ENCODE measurements around the gene GAD1. TPM values are rescaled to one million over a fixed set of nuclear protein-coding genes. Genes with fewer than 3 reads are reported as not detected.

The GAD1 gene
- total and polyA plus RNA-seq, 4 experiments from 2014 or later = not detected

- peak overlapping the region; percentile 50 to 89 (median 74) for H3K4me3 Mint-ChIP-seq
- ChIA-PET POLR2A (ENCODE audit: partially characterized antibody) (no interaction called here), CTCF (ENCODE audit: partially characterized antibody) (interaction anchor here (1.2 to 1.7 kb wide), 2 partner anchors 331 to 409 kb away, joined by 3 to 10 read pairs; no protein-coding TSS in a partner anchor)
- no peak for DNase-seq
- peak overlapping the region in 1 of 7 donors; percentile 4 for H3K27ac Mint-ChIP-seq
- peak overlapping the region in 1 of 2 donors; percentile 43 for H3K4me3 ChIP-seq (ENCODE audit: low read length in 2 of 2)
- H3K9me3 ChIP-seq (ENCODE audit: control insufficient read depth in 1 of 2, low read length in 2 of 2) = no peaks in the 10 kb centered on the region
- intact Hi-C loops (cut with micrococcal nuclease) = loop anchor here (5.0 kb wide), 2 partner anchors 101 to 166 kb away; partner anchors contain the start of gene SP5
- H3K27me3 ChIP-seq (ENCODE audit: insufficient read depth, low read length) = peaks cover 80% of the 10 kb centered on the region
- H3K9me3 Mint-ChIP-seq = peaks cover 0 to 16% (median 1%) of the 10 kb centered on the region in 8 donors
- peaks cover 43 to 92% (median 65%) of the 10 kb centered on the region in 4 donors for H3K4me1 Mint-ChIP-seq
- H3K27ac ChIP-seq (ENCODE audit: low read depth, low read length) = no peak overlapping the region
- peaks cover 64 to 80% of the 10 kb centered on the region in 2 donors for H3K27me3 Mint-ChIP-seq
- peaks cover 0 to 5% of the 10 kb centered on the region in 2 donors for H3K36me3 Mint-ChIP-seq
- H3K4me1 ChIP-seq (ENCODE audit: insufficient read depth, low read length) = peaks cover 76% of the 10 kb centered on the region
- H3K36me3 ChIP-seq (ENCODE audit: insufficient read depth, low read length) = no peaks in the 10 kb centered on the region
Observed at GRCh38 chr2:170818036-170818751, 1.5 kb downstream of the GAD1 start.

GRCh38 chr2:170818752-170819470 is 2.2 kb downstream of the GAD1 start:
- POLR2A ChIA-PET (ENCODE audit: partially characterized antibody) = no interaction called here
- peak overlapping the region in 1 of 2 donors; percentile 8 for H3K4me3 ChIP-seq (ENCODE audit: low read length in 2 of 2)
- peaks cover 42 to 87% (median 62%) of the 10 kb centered on the region in 4 donors for H3K4me1 Mint-ChIP-seq

GRCh38 chr2:170819680-170820664 is 3.3 kb downstream of the GAD1 start:
- Histone ChIP-seq H3K4me3 (ENCODE audit: low read length in 2 of 2) (peak overlapping the region; percentile 51 to 87), H3K36me3 (ENCODE audit: insufficient read depth, low read length) (no peaks in the 10 kb centered on the region), H3K27ac (ENCODE audit: low read depth, low read length) (no peak overlapping the region), H3K27me3 (ENCODE audit: insufficient read depth, low read length) (peaks cover 70% of the 10 kb centered on the region), H3K9me3 (ENCODE audit: control insufficient read depth in 1 of 2, low read length in 2 of 2) (no peaks in the 10 kb centered on the region), H3K4me1 (ENCODE audit: insufficient read depth, low read length) (peaks cover 71% of the 10 kb centered on the region)
- Mint-ChIP-seq H3K4me3 (peak overlapping the region; percentile 83 to 95 (median 88)), H3K9me3 (peaks cover 0 to 14% (median 1%) of the 10 kb centered on the region in 8 donors), H3K27ac (peak overlapping the region in 4 of 7 donors; percentile 30 to 53 (median 52)), H3K36me3 (peaks cover 0 to 5% of the 10 kb centered on the region in 2 donors), H3K4me1 (peaks cover 41 to 84% (median 60%) of the 10 kb centered on the region in 4 donors), H3K27me3 (peaks cover 57 to 75% of the 10 kb centered on the region in 2 donors)
- ChIA-PET POLR2A (ENCODE audit: partially characterized antibody) (no interaction called here), CTCF (ENCODE audit: partially characterized antibody) (interaction anchor here (0.8 to 2.0 kb wide), 6 partner anchors 53 to 459 kb away, joined by 3 to 10 read pairs (median 4); no protein-coding TSS in a partner anchor)
- intact Hi-C loops (cut with micrococcal nuclease) = loop anchor here (2.0 to 10.0 kb wide), 4 partner anchors 53 to 1265 kb away; partner anchors contain the start of genes DLX1 and SP5
- no peak for DNase-seq

More at GRCh38 chr2:170818752-170819470, 2.2 kb downstream of the GAD1 start:
- H3K36me3 ChIP-seq (ENCODE audit: insufficient read depth, low read length) = no peaks in the 10 kb centered on the region
- no peaks in the 10 kb centered on the region for H3K9me3 ChIP-seq (ENCODE audit: control insufficient read depth in 1 of 2, low read length in 2 of 2)
- intact Hi-C loops (cut with micrococcal nuclease) = loop anchor here (5.0 kb wide), 2 partner anchors 102 to 167 kb away; partner anchors contain the start of gene SP5
- H3K4me3 Mint-ChIP-seq = peak overlapping the region in 7 of 8 donors; percentile 50 to 85 (median 75)
- no peak overlapping the region for H3K27ac ChIP-seq (ENCODE audit: low read depth, low read length)
- H3K36me3 Mint-ChIP-seq = peaks cover 0 to 5% of the 10 kb centered on the region in 2 donors
- peaks cover 0 to 14% (median 1%) of the 10 kb centered on the region in 8 donors for H3K9me3 Mint-ChIP-seq
- DNase-seq = no peak
- peaks cover 59 to 75% of the 10 kb centered on the region in 2 donors for H3K27me3 Mint-ChIP-seq
- H3K4me1 ChIP-seq (ENCODE audit: insufficient read depth, low read length) = peaks cover 73% of the 10 kb centered on the region
- CTCF ChIA-PET (ENCODE audit: partially characterized antibody) = interaction anchor here (0.8 to 1.7 kb wide), 4 partner anchors 54 to 458 kb away, joined by 3 to 10 read pairs (median 4); no protein-coding TSS in a partner anchor
- H3K27ac Mint-ChIP-seq = peak overlapping the region in 3 of 7 donors; percentile 4 to 71 (median 30)
- peaks cover 74% of the 10 kb centered on the region for H3K27me3 ChIP-seq (ENCODE audit: insufficient read depth, low read length)

DNA sequence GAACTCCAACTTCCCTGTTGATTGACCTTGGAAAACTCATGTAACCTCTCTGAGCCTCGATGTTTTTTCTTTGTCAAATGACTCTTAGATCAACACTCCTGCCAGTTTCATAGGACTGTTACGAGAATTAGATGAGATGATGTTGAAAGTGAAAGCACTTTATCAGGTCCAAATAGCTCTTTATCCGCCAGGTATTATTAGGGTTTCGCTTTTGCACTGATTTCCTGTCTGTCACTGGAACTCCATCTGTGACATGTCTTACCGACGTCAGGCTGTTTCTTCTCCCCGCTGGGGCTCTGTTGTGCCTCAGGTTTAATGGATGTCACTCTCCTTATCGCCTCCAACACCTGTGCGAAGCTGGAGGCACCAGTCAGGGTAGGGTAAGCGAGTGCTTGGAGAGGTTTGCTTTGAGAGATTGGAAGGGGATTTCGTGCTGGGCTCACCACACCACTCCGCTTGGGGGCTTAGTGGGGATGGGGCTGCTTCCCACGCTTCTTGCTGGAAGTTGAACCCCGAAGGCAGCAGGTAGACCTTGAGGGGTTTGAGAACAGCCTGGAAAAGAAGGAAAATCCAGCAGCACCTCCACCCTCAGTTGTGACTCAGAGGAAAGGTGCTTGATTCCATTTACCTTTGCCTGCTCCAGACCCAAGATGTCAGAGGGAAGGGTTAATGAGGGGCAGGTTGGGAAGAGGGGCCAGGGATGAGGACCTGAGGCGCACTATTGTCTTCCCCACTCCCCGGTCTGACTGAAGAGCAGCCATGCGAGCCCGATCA is 4.3 kb downstream of the GAD1 start:
- H3K36me3 ChIP-seq (ENCODE audit: insufficient read depth, low read length) = no peaks in the 10 kb centered on the region
- peaks cover 35 to 77% (median 53%) of the 10 kb centered on the region in 4 donors for H3K4me1 Mint-ChIP-seq
- H3K9me3 Mint-ChIP-seq = peaks cover 0 to 12% (median 1%) of the 10 kb centered on the region in 8 donors
- H3K27me3 Mint-ChIP-seq = peaks cover 56 to 76% of the 10 kb centered on the region in 2 donors
- H3K4me3 ChIP-seq (ENCODE audit: low read length in 2 of 2) = peak overlapping the region; percentile 51 to 87
- POLR2A ChIA-PET (ENCODE audit: partially characterized antibody) = no interaction called here
- DNase-seq = peak in 4 of 5 donors; percentile 51 to 65 (median 58)
- H3K9me3 ChIP-seq (ENCODE audit: control insufficient read depth in 1 of 2, low read length in 2 of 2) = no peaks in the 10 kb centered on the region
- peaks cover 62% of the 10 kb centered on the region for H3K4me1 ChIP-seq (ENCODE audit: insufficient read depth, low read length)
- CTCF ChIA-PET (ENCODE audit: partially characterized antibody) = interaction anchor here (0.9 to 2.0 kb wide), 5 partner anchors 8 to 459 kb away, joined by 3 to 17 read pairs (median 5); partner anchors contain the start of gene GORASP2
- H3K27me3 ChIP-seq (ENCODE audit: insufficient read depth, low read length) = peaks cover 60% of the 10 kb centered on the region
- peak overlapping the region in 6 of 7 donors; percentile 8 to 53 (median 47) for H3K27ac Mint-ChIP-seq
- intact Hi-C loops (cut with micrococcal nuclease) = loop anchor here (2.0 to 10.0 kb wide), 2 partner anchors 52 to 1264 kb away; partner anchors contain the start of gene DLX1
- H3K36me3 Mint-ChIP-seq = peaks cover 0 to 5% of the 10 kb centered on the region in 2 donors
- H3K27ac ChIP-seq (ENCODE audit: low read depth, low read length) = no peak overlapping the region
- peak overlapping the region; percentile 83 to 95 (median 88) for H3K4me3 Mint-ChIP-seq

DNA sequence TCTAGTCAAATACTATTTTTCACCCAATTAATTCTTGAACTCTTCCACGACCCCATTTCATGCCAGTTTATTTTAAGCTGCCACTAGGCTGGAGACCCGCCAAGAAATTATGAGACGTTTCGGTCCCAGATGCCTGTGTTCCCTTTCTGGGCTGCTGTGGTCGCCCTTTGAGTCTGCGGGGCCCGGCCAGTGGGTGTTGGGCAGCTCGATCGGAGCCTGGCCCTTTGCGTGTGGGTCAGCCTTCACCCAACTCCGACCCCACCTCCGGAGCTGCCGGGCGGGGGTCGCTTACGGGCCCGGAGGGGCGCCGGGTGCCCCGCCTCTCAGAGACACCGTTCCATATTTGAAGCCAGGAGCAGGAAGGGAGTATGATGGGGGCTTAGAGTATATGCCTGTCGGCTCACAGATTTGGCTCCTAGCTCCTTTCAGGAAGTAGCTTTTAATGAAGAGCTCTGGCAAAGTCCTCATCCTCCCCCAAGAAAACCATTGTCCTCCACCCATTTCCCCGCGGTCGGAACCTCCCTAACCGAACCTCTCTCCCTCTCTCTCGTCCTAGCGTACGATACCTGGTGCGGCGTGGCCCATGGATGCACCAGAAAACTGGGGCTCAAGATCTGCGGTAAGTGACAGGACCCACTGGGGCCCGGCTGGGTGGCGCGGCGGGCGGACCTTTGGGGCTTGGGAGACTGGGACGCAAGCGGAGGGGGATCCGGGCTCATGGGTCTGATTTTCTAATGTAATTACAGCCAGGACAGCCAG is 5.0 kb downstream of the GAD1 start:
- peaks cover 0 to 5% of the 10 kb centered on the region in 2 donors for H3K36me3 Mint-ChIP-seq
- ChIA-PET POLR2A (ENCODE audit: partially characterized antibody) (no interaction called here), CTCF (ENCODE audit: partially characterized antibody) (interaction anchor here (1.4 to 2.0 kb wide), 4 partner anchors 9 to 411 kb away, joined by 3 to 17 read pairs (median 5); partner anchors contain the start of gene GORASP2)
- no peak for DNase-seq
- H3K27ac Mint-ChIP-seq = peak overlapping the region in 4 of 7 donors; percentile 8 to 42 (median 18)
- intact Hi-C loops (cut with micrococcal nuclease) = loop anchor here (2.0 to 10.0 kb wide), 2 partner anchors 51 to 1263 kb away; partner anchors contain the start of gene DLX1
- H3K27me3 ChIP-seq (ENCODE audit: insufficient read depth, low read length) = peaks cover 55% of the 10 kb centered on the region
- no peaks in the 10 kb centered on the region for H3K36me3 ChIP-seq (ENCODE audit: insufficient read depth, low read length)
- peaks cover 57% of the 10 kb centered on the region for H3K4me1 ChIP-seq (ENCODE audit: insufficient read depth, low read length)
- peaks cover 34 to 69% (median 48%) of the 10 kb centered on the region in 4 donors for H3K4me1 Mint-ChIP-seq
- peaks cover 0 to 14% (median 1%) of the 10 kb centered on the region in 8 donors for H3K9me3 Mint-ChIP-seq
- H3K4me3 Mint-ChIP-seq = peak overlapping the region; percentile 83 to 95 (median 88)
- H3K4me3 ChIP-seq (ENCODE audit: low read length in 2 of 2) = peak overlapping the region; percentile 51 to 87
- no peak overlapping the region for H3K27ac ChIP-seq (ENCODE audit: low read depth, low read length)
- H3K27me3 Mint-ChIP-seq = peaks cover 57 to 75% of the 10 kb centered on the region in 2 donors
- H3K9me3 ChIP-seq (ENCODE audit: control insufficient read depth in 1 of 2, low read length in 2 of 2) = no peaks in the 10 kb centered on the region

All from CD4-positive, alpha-beta memory T cell (primary cell).